ENCODE data around the gene PPT1.
A peak's percentile ranks its signal among the peaks of the same experiment; 100 is the strongest.
"Not testable (repeated sequence)": the region's sequence is repeated elsewhere in the genome, so short reads cannot be mapped to it uniquely, and the experiment has no call there.

Gene PPT1

DNA sequence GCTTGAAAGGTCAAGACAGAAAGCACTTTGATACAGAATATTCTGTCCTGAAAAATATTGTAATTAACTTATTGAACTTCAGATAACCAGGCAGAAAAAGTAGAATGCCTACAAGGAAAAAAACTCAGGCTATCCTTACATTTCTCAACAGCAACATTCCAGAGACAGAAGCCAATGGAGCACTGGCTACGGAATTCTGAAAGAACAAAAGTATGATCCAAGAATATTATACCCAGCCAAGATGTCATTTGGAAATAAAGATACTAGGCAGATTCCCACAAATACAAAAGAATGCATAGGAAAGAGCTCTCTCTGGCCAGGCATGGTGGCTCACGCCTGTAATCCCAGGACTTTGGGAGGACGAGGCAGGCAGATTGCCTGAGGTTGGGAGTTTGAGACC, 5.8 kb upstream of the PPT1 start:
- peaks cover 8% of the 10 kb centered on the region for H3K27me3 Mint-ChIP-seq
- H3K27ac Mint-ChIP-seq = no peak overlapping the region
- peaks cover 3% of the 10 kb centered on the region for H3K9me3 Mint-ChIP-seq
- ATAC-seq = no peak
- no peak overlapping the region for H3K4me3 Mint-ChIP-seq
- H3K36me3 Mint-ChIP-seq = peaks cover 5% of the 10 kb centered on the region
- no peaks in the 10 kb centered on the region for H3K4me1 Mint-ChIP-seq

DNA sequence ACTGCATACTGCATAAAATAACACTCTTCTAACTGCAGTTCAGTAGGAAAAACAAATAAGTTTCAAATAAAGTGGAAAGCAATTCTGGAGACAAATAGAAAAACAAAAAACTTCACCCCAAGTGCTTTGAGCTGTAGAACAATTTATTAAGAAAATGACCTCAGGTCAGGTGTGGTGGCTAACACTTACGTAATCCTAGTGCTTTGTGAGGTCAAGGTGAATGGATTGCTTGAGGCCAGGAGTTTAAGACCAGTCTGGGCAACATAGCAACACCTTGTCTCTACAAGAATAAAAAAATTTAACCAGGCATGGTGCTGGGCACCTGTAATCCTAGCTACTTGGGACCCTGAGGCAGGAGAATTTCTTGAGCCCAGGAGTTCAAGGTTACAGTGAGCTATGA, 5.0 kb upstream of the PPT1 start:
- Mint-ChIP-seq H3K27me3 (no peaks in the 10 kb centered on the region), H3K36me3 (peaks cover 5% of the 10 kb centered on the region), H3K4me3 (no peak overlapping the region), H3K9me3 (peaks cover 3% of the 10 kb centered on the region), H3K4me1 (peaks cover 6% of the 10 kb centered on the region), H3K27ac (no peak overlapping the region)
- ATAC-seq = no peak

DNA sequence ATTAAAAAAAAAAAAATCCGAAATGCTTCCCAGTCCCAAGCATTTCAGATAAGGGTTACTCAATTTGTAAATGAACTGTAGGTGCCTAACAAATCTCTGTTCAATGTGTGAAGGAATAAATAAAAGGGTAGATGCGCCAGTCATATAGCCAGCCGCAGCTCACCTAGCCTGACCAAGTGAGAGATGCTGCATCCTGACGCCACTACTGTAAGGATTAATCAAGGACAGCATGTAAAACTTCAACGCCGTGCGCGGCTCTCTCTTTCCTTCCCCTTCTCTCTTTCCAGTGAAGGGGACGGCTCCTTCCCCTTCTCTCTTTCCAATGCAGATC, 441 bp downstream of the PPT1 start:
- no peaks in the 10 kb centered on the region for H3K27me3 Mint-ChIP-seq
- H3K4me1 Mint-ChIP-seq = peaks cover 26% of the 10 kb centered on the region
- ATAC-seq = peak; percentile 57
- peak overlapping the region; percentile 84 for H3K4me3 Mint-ChIP-seq
- H3K36me3 Mint-ChIP-seq = peaks cover 16% of the 10 kb centered on the region
- H3K27ac Mint-ChIP-seq = peak overlapping the region; percentile 89
- peaks cover 2% of the 10 kb centered on the region for H3K9me3 Mint-ChIP-seq

DNA sequence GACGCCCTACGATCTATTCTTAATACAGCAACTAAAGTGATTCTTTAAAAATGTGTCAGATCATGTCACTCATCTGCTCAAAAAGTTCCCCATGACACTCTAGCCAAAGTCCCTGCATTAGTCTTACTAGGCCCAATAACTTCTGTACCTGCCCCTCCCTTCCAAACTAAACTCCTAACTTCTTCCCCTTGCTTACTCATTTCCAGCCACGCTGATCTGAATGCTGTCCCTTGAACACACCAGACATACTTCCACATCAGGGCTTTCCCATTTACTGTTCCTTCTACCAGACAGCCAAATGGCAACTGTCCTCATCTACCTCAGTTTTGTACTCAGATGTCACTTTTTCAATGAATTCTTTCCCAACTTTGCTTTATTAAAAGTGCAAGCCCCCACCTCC, 1.2 kb downstream of the PPT1 start:
- no peaks in the 10 kb centered on the region for H3K27me3 Mint-ChIP-seq
- H3K36me3 Mint-ChIP-seq = peaks cover 20% of the 10 kb centered on the region
- H3K4me3 Mint-ChIP-seq = peak overlapping the region; percentile 1
- peaks cover 26% of the 10 kb centered on the region for H3K4me1 Mint-ChIP-seq
- no peak for ATAC-seq
- peak overlapping the region; percentile 89 for H3K27ac Mint-ChIP-seq
- H3K9me3 Mint-ChIP-seq = peaks cover 2% of the 10 kb centered on the region

DNA sequence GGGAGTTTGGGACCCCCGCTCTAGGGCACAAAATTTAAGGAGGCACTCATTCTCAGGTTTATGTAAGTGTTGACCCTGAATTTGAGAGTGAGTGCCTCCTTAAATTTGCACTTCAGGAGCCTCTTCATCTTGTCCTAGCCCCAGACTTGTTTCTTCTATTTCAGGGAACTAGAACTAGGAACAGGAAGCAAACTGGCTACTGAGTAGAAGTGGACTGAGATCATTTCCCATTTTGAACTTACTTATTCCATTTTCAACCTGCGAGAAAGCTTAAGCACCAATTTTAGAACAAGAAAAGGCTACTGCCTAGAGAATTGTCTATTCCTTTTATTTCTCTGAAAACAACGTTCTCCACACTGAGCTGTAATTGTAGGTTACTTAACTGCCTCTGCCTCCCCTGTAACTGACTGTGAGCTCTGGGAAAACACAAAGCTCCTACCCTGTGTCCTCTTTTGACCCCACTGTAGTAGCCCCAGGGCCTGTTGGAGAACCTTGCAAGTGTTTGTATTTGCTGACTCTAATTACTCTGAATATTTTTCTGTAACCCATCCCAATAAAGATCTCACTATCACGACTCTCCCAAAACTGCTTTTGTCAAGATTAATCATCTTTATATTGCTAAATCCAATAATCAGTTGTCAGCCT, 2.5 kb downstream of the PPT1 start:
- peaks cover 26% of the 10 kb centered on the region for H3K4me1 Mint-ChIP-seq
- ATAC-seq = no peak
- H3K9me3 Mint-ChIP-seq = peaks cover 2% of the 10 kb centered on the region
- peak overlapping the region; percentile 89 for H3K27ac Mint-ChIP-seq
- H3K27me3 Mint-ChIP-seq = no peaks in the 10 kb centered on the region
- peaks cover 26% of the 10 kb centered on the region for H3K36me3 Mint-ChIP-seq
- H3K4me3 Mint-ChIP-seq = no peak overlapping the region

DNA sequence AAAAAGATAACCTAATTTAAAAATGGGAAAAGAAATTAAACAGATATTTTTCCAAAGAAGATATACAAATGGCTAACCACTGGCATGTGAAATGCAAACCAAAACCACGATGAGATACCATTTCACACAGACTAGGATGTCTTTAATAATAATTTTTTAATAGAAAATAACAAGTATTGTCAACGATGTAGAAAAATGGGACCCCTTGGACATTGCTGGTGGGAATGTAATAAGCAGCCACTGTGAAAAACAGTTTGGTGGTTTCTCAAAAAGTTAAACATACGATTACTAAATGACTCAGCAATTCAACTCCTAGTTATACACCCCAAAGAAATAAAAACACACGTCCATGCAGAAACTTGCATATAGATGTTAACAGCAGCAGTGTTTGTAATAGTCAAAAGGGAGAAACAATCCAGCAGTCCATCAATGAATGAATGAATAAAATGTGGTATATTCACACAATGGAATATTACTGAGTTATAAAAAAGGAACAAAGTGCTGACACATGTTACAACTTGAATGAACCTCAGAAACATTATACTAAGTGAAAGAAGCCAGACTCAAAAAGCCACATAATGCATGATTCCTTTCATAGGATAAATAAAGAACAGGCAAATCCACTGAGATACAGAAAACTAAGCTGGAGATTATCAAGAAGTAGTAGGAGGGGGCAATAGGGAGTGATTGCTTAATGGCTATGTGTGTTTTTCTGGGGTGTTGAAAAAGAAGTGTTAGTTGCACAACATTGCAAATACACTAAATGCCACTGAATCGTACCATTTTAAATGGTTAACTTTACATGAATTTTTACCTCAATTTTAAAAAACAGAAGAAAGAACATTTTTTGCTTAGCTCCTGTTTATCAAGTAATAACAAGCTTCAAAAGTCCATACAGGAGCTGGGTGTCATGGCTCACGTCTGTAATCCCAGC, 4.1 kb downstream of the PPT1 start:
- ATAC-seq = no peak
- Mint-ChIP-seq H3K4me3 (no peak overlapping the region), H3K27ac (no peak overlapping the region), H3K27me3 (no peaks in the 10 kb centered on the region), H3K4me1 (peaks cover 26% of the 10 kb centered on the region), H3K9me3 (peaks cover 2% of the 10 kb centered on the region), H3K36me3 (peaks cover 40% of the 10 kb centered on the region)

DNA sequence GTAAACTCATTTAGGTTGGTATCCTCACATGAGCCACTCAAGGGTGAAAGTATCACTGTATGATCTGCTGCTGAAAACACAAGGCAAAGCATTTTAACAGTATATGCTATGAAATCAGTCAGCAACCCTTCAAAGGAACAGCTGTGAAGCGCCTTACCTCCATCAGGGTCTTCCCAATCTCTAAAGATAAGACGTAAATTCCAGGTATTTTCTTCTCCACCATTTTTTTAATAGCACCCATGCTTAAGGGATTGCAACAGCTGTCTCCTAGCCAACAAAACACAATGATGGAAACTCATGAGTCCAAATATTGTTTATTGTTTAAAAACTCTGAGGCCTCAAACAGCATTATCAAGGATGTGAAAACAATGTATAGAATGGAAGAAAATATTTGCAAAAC, 4.8 kb downstream of the PPT1 start:
- no peaks in the 10 kb centered on the region for H3K27me3 Mint-ChIP-seq
- peaks cover 46% of the 10 kb centered on the region for H3K36me3 Mint-ChIP-seq
- no peak overlapping the region for H3K4me3 Mint-ChIP-seq
- peaks cover 2% of the 10 kb centered on the region for H3K9me3 Mint-ChIP-seq
- H3K4me1 Mint-ChIP-seq = peaks cover 20% of the 10 kb centered on the region
- no peak for ATAC-seq
- H3K27ac Mint-ChIP-seq = no peak overlapping the region

DNA sequence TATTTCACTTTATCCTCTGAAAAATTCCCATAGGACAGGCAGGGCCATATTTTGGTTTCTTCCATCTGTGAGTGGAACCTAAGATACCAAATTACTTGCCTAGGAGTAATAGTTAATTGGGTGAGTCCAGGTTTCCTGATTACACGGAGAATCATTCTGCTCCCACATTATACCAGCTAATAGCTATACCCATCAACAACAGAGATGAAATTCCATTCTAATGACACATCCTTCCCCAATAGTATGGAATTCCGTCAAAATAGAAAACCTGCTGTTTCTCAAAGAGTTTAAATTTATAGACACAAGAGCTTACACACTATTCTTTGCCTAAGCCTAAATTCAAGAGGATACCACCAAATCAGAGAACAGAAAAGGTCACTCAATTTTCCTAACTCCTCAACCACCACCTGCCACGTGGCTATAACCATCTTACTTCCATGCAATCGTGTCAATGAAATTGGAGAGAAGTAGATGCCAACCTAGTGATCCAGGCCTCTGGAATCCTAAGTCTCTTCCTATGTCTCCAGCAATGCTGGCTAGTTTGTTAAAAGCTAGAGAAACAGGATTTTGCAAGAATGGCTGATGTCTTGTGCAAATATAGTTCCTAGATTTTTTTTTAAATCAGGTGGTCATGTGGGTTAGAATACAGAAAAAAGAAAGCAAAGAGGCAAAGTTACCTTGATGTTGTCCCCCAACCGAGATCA, 6.2 kb downstream of the PPT1 start:
- no peak overlapping the region for H3K4me3 Mint-ChIP-seq
- peaks cover 2% of the 10 kb centered on the region for H3K9me3 Mint-ChIP-seq
- H3K27ac Mint-ChIP-seq = no peak overlapping the region
- ATAC-seq = no peak
- H3K36me3 Mint-ChIP-seq = peaks cover 54% of the 10 kb centered on the region
- peaks cover 14% of the 10 kb centered on the region for H3K4me1 Mint-ChIP-seq
- no peaks in the 10 kb centered on the region for H3K27me3 Mint-ChIP-seq

DNA sequence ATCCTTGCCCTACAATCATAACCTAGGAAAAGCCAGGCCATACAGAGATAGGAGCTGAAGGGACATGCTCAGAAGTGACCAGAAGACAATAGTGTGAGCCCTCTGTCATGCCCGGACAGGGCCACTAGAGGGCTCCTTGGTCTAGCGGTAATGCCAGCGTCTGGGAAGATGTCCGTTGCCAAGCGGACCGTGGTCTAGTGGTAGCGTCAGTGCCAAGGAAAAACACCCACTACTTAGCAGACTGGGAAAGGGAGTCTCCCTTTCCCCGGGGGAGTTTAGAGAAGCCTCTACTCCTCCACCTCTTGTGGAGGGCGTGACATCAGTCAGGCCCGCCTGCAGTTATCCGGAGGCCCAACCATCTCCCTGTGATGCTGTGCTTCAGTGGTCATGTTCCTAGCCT, 12.3 kb downstream of the PPT1 start:
- H3K4me1 Mint-ChIP-seq = peaks cover 13% of the 10 kb centered on the region
- not testable (repeated sequence) for H3K4me3 Mint-ChIP-seq, H3K27me3 Mint-ChIP-seq, ATAC-seq, H3K27ac Mint-ChIP-seq, H3K9me3 Mint-ChIP-seq
- H3K36me3 Mint-ChIP-seq = peaks cover 71% of the 10 kb centered on the region

DNA sequence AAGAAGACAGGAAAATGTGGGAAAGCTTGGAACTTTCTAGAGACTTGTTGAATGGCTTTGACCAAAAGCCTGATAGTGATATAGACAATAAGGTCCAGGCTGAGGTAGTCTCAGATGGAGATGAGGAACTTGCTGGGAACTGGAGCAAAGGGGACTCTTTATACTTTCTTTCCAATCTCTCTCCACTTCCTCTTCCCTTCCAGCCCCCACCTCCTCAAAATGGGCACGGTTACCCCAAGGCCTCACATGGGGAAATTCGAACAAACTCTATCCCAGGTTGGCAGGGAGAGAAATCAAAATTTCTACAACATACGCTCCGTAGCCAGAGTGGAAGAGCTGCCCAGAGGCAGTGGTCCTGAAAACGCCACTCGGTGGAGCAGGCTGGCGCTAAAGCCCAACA, 15.2 kb downstream of the PPT1 start:
- Mint-ChIP-seq H3K4me3 (no peak overlapping the region), H3K27ac (no peak overlapping the region), H3K36me3 (peaks cover 52% of the 10 kb centered on the region), H3K9me3 (no peaks in the 10 kb centered on the region), H3K4me1 (peaks cover 13% of the 10 kb centered on the region), H3K27me3 (no peaks in the 10 kb centered on the region)
- ATAC-seq = no peak

DNA sequence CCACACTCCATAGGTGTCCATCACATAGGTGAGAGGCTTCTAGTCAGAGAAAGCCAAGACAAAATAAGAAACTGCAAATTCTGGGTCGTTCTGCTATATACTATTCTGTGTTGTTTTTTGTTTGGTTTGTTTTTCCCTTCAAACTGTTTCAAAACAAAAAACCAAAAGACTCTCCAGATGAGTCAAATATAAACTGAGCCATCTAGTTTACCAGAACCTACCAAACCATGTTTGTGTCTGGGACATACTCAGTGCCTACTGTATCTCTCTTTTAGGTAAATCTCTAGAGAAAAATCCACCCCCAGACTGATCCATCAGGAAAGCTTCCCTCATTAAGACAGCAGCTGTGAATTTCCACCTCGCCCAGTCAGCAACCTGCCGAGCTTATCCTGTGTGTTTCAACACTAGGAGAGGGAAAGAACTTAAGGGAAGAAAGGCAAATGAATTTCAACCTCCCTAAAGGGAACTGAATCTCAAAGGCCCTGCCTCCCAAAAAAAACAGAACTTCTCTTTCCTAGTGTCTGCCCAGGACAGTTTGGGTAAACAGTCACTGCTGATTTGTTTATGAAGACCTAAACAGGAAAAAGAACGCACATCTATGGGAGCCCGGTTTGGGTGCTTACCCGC, 17.2 kb downstream of the PPT1 start:
- no peaks in the 10 kb centered on the region for H3K9me3 Mint-ChIP-seq
- no peak for ATAC-seq
- peaks cover 38% of the 10 kb centered on the region for H3K36me3 Mint-ChIP-seq
- H3K27me3 Mint-ChIP-seq = no peaks in the 10 kb centered on the region
- peak overlapping the region; percentile 33 for H3K27ac Mint-ChIP-seq
- H3K4me3 Mint-ChIP-seq = no peak overlapping the region
- peaks cover 12% of the 10 kb centered on the region for H3K4me1 Mint-ChIP-seq

DNA sequence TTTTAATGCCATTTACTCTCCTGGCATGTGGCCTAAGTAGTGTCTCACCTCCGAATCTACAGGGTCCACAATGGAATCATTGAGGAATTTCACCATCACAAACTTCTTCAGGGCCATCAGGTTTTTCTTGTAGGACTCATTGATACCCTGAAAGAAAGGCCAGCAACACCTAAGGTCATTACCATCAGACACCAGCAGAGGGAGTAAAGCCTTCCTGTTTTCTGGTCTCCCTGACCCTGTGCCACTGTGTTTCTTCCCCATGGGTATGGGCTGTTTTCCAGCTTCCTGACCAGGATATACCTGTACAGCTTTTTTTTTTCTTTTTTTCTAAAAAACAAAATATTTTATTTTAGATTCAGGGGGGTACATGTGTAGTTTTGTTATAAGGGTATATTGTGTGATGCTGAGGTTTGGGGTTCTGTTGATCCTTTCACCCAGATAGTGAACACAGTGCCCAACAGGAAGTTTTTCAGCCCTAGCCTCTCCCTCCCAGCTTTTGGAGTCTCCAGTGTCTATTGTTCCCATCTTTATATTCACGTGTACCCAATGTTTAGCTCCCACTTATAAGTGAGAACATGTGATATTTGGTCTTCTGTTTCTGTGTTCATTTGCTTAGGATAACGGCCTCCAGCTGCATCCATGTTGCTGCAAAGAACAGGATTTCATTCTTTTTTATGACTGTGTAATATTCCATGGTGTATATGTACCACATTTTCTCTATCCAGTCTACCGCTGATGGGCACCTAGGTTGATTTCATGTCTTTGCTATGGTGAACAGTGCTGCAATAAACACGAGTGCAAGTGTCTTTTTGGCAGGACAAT, 18.3 kb downstream of the PPT1 start:
- H3K9me3 Mint-ChIP-seq = no peaks in the 10 kb centered on the region
- H3K27me3 Mint-ChIP-seq = no peaks in the 10 kb centered on the region
- H3K27ac Mint-ChIP-seq = no peak overlapping the region
- H3K4me1 Mint-ChIP-seq = peaks cover 14% of the 10 kb centered on the region
- ATAC-seq = peak; percentile 76
- H3K4me3 Mint-ChIP-seq = no peak overlapping the region
- peaks cover 41% of the 10 kb centered on the region for H3K36me3 Mint-ChIP-seq

DNA sequence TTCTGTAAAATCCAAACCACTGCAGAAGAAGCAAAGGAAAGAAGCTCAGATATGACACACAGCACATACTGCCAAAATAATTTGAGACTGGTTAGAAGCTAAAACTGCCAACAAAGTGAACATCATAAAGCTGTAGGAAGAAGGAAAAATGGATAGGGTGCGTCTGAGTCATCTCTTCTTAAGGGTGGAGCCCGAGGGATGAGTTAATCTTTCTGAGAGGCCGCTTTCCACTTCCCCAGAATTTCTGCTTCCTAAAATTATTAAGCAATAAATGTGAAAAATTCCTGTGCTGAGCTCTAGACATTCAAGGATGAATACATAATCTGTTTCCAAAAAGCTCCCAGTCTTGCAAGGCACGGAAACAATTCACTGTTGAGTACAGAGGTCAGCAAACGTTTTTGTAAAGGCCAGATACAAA, 20.1 kb downstream of the PPT1 start:
- ATAC-seq = no peak
- Mint-ChIP-seq H3K9me3 (no peaks in the 10 kb centered on the region), H3K27ac (no peak overlapping the region), H3K27me3 (no peaks in the 10 kb centered on the region), H3K4me1 (peaks cover 14% of the 10 kb centered on the region), H3K36me3 (peaks cover 41% of the 10 kb centered on the region), H3K4me3 (no peak overlapping the region)

DNA sequence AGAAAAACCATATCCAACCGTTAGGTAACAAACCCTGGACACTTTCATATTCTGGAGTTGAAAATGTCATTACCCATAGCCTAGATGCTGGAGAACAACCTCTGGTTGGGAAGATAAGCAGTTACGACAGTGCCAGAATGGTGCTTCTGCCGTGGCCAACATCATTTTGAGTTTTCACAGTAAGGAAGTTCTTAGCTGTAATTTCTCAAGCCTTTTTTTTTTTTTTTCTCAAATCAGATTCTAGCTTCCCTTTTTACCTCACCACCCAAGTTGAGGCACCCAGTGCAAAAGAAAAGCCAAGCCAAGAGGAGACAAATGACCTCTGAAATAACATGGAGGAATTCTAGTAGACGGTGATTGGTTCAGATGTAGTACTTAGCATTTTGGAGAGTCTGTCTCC, 21.8 kb downstream of the PPT1 start:
- Mint-ChIP-seq H3K9me3 (no peaks in the 10 kb centered on the region), H3K27ac (peak overlapping the region; percentile 57), H3K36me3 (peaks cover 36% of the 10 kb centered on the region), H3K4me1 (peaks cover 14% of the 10 kb centered on the region), H3K4me3 (no peak overlapping the region), H3K27me3 (no peaks in the 10 kb centered on the region)
- ATAC-seq = no peak
